TTC549 (cell line): ENCODE data around the gene SSBP2.
A peak's percentile ranks its signal among the peaks of the same experiment; 100 is the strongest.
"Not testable (repeated sequence)": the region's sequence is repeated elsewhere in the genome, so short reads cannot be mapped to it uniquely, and the experiment has no call there.

ENCODE experiments used
- FAIRE-seq: peaks from 2 replicates; lab custom pipeline; 2012; peaks lifted over from hg19 to GRCh38; lab: Jason Lieb, UNC

The SSBP2 gene

DNA sequence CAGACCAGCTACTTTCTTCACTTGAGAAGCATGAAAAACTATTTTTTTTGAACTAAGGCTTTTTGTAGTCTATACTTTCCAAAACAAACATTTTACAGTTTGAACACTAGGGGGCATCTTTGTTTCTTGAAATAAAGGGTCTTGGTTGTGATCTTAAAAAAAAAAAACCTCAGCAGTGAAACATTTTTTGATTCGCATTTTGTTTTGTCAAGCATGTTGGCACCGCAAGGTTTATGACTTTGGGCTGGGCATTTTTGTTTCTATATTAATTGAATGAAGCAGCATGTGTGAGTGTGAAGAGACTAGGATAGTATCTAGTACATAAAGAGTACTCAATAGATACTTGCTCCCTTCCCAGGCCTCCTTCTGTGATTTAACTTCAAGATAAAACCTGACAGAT lies 325.3 kb downstream of the SSBP2 start:
- peak; percentile 93 for FAIRE-seq

- no peak for FAIRE-seq
These were observed 326.2 kb downstream of the SSBP2 start for GRCh38 chr5:81424728-81425127.

GRCh38 chr5:81422671-81423070 lies 328.2 kb downstream of the SSBP2 start:
- no peak for FAIRE-seq

DNA sequence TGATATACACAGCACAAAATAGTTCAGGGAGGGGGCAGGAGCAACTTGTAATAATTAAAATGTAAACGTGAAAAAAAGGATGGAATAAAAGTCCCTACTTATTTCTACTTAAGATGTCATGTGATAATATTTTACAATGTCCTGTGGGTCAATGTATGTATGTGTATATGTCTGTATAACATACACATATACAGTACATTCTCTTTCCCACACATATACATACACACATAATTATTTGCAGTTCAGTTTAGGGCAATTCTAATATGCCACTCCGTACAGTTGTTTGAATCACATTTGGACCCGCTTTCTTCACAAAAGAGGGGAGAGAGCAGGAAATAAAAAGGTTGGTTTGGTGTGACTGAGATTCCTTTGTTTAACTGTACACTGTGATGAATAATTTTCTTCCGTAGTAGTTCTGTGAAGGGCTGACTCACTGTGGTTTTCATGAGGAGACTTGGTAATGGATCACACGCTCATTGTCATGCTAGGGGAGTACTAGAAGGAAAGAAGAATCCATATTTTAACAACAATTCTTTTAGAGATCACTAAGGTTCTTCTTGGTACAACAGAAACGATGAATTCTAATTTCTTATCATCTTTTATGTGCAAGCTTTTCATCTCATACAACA lies 330.7 kb downstream of the SSBP2 start:
- no peak for FAIRE-seq

- FAIRE-seq, result no peak
These were observed 332.3 kb downstream of the SSBP2 start for GRCh38 chr5:81418606-81419005.

- FAIRE-seq, result no peak
These were observed 333.8 kb downstream of the SSBP2 start for GRCh38 chr5:81417052-81417451.

DNA sequence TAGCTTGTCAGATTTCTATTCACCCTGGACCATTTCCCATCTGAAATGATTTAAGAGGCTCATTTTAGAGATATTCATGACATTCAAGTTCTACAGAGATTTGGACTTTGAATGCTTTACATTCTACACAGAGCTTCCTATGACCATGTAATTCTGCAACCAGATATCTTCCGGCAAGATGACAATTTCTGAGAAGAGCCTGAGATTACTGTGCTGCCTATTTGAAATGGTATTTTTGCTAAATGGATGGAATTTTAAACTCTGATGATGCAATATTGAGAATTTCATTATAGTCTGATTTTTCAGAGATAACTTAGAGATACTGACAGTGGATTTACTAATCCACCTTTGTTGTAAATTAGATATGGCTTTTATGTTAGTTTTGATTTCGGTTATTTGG lies 341.0 kb downstream of the SSBP2 start:
- FAIRE-seq, result no peak

DNA sequence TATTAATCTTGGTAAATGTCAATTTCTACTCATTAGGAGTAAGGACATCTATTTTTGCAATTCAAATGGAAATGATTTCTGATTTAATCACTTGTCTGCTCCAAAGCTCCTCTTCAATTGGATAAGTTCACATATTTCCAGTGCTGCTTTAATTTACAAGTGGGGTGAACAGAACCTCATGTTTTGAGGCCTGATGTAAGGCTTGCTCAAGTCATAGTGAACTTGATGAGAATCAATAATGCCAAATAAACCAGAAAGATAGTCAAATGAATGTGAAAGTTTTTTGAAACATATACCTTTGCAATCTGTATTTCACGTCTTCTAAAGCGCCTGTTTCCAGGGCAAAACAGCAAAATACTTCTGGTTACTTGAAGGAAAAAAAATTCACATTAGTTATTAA lies 341.5 kb downstream of the SSBP2 start:
- no peak for FAIRE-seq

DNA sequence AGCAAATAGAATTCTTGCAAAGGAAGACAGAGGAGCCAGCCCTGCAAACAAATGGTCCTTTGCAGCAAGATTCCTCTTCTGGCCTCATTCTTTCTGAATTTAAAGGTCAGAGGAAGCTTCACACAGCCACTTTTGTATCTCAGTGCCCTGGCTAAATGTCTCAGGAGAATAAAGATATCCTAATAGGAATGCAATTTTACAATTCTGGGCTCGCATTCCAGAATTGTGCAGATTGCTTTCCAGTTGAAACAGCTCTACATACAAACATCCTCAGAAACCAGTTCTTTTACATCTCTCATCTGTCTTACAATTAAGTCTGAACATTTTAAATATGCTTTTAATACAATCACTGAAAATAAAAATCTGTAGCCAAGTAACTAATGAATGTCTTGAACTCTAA lies 342.4 kb downstream of the SSBP2 start:
- FAIRE-seq, result no peak

DNA sequence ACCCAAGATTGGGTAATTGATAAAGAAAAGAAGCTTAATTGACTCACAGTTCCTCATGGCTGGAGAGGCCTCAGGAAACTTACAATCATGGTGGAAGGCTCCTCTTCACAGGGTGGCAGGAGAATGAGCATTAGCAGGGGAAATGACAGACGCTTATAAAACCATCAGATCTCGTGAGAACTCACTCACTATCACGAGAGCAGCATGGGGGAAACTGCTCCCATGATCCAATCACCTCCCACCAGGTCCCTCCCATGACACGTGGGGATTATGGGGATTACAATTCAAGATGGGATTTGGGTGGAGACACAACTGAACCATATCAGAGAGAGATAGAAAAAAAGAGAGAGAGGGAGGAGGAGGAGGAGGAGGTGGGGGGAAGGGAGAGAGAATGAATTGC lies 343.1 kb downstream of the SSBP2 start:
- FAIRE-seq, result not testable (repeated sequence)

- FAIRE-seq, result no peak
These were observed 345.6 kb downstream of the SSBP2 start for GRCh38 chr5:81405126-81405891.

- no peak for FAIRE-seq
These were observed 348.5 kb downstream of the SSBP2 start for GRCh38 chr5:81402192-81402930.

DNA sequence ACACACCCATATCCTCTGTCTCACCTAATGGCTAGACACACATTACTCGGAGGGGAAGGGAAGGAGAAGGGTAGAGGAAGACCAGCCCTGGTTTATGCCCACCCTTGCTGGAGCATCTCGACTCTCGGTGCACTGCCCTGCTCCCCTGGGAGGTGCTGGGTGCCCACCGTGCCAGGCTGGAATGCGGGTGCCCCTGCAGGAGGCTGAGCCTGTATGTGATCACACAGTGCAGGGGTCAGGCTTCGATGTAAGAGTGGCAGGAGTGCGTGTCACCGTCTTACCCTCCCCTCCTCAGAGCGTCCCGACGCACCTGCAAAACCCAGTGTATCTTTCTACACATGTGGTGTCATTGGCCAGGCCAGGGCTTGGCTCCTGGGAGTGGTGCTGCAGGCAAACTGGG lies 349.6 kb downstream of the SSBP2 start:
- no peak for FAIRE-seq

DNA sequence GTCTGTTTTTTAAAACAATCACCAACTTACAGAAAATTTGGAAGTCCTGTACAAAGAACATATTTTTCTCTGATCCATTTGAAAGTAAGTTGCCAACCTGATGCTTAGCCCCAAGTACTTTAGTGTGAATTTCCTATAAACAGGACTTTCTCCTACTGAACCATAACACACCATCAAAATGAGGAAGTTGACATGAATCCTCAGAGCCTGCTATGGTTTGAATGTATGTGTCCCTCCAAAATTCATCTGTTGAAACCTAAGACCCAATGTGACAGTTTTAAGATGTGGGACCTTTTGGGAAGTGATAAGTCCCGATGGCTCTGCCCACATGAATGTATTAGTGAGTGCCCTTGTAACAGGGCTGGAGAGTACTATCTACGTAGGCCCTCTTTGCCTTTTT lies 350.5 kb downstream of the SSBP2 start:
- no peak for FAIRE-seq

- no peak for FAIRE-seq
These were observed 352.2 kb downstream of the SSBP2 start for GRCh38 chr5:81398741-81399140.

DNA sequence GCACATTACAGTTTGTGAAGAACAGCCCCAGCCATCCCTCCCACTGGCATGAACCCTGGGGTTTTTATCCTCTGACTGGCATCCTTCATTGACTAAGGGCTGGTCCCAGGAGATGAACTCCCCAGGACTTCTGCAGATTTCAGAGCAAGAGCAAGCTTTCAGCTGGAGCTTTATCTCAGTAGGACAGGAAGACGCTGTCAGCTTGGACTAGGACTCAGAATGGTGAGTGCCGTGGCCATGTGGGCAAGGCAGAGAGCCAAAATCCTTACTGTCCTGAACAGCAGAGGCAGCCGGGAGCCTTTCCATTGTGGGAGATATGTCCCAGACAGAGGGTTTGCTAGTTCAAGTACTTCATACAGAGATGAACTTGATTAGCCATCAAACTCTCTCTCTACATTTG lies 353.7 kb downstream of the SSBP2 start:
- FAIRE-seq, result no peak

- no peak for FAIRE-seq
These were observed 355.6 kb downstream of the SSBP2 start for GRCh38 chr5:81395262-81395661.

DNA sequence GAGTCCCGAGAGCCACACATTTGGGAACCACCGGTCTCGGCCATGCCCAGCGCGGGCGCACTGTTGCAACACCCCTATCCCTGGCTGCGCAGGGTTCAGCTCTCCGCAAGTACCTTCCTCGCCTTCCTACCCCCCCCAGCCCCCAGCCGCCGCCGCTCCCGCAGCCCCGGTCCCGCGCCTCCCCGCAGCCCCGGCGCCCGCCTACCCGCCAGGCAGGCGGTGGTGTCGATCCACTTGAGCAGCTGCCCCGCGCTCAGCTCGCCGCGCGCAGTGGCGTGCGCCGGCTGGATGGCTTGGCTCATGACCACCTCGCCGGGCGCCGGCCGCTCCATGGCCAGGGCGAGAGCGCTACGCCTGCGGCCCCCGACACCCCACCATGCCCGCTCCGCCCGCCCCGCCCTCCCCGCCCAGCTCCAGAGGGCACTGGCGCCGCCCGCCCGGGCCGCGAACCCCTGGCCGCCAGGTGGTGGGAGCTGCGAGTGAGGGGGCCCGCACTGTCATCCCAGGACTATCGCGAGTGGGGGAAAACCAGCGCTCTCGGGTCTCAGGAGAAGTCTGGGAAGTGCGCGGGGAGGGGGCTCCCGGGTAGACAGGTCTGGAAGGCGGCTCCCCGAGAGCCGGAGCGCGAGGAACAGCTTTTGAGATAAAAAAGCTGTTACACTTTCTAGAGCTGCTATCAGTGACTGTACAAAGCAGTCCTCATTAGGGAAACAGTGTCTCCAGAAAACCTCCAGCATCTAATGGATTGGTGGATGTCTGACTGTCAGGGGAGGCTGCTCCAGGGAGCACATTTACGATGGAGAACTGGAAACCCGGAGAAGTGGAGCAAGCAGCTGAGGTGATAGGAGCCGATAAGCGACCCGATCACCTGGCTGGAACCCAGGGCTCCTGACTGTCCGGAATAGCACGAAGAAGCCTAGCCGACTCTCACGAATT lies 356.8 kb downstream of the SSBP2 start, which contains the start of gene ACOT12:
ACOT12 (minus strand) TSS at position 352 of the 936 bp plus-strand sequence; CDS start at position 332, 20 bp downstream.
- no peak for FAIRE-seq

DNA sequence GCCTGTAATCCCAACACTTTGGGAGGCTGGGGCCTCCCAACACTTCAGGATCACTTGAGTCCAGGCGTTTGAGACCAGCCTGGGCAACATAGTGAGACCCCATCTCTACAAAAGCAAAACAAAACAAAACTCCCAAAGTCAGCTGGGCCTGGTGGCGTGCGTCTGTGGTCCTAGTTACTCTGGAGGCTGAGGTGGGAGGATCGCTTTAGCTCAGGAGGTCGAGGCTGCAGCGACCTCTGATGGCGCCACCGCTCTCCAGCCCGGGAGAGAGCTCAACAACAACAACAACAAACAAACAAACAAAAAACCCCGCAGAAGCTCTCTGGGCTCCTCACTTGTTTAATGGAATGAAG lies 357.5 kb downstream of the SSBP2 start:
- FAIRE-seq, result no peak

DNA sequence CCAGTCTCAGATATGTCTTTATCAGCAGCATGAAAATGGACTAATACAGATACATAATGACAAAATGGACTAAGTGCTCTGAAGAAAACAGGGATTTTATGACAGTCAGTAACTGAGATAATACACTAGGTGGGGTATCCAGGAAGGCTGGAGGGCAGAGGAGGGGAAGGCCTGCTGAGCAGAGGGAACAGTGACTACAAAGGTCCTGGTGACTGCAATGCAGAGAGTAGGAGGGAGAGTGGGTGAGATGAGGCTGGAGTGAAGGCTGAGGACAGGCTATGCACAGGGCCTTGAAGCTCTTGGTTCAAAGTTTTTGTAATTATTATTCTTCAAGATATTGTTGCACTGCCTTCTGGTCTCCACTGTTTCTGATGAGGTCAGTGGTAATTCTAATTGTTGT lies 361.9 kb downstream of the SSBP2 start:
- no peak for FAIRE-seq

DNA sequence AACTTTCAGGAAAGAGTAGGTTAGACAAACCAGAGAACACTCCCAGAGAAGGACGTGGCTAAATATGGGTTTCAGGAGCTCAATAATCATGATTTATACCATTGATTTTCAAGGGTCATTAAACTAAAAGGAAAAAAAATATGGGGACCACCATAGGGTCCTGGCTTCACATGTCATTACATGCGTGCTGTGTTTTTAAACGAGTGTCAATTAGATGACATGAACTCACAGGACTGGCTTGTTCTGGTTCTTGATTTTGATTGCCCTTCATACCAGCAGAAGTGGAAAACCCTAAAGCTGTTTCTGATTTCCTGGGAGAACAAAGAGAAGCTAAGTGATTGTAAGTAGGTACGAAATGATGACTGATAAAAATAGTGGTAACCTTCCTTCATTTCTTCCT lies 362.7 kb downstream of the SSBP2 start:
- no peak for FAIRE-seq

GRCh38 chr5:81383867-81384266 lies 367.0 kb downstream of the SSBP2 start:
- FAIRE-seq, result peak; percentile 61
